Duodenal mucosa (tissue), 2 donors: Measurements from ENCODE around the gene SLC4A11.

Source experiments
- H3K27ac ChIP-seq: one replicate; pipeline ENCODE4 v1.7.0; 2013; ENCODE audit warnings: low read depth, low read length
- H3K27me3 ChIP-seq, 2 donors: one replicate each; pipeline ENCODE4 v1.7.0; 2013; ENCODE audit warnings: low read length in 2 of 2, control low read depth in 1 of 2; ENCODE audit not compliant: insufficient read depth in 2 of 2, control insufficient read depth in 1 of 2
- H3K36me3 ChIP-seq, 2 donors: one replicate each; pipeline ENCODE4 v1.7.0; 2013; ENCODE audit warnings: low read length in 2 of 2, control low read depth in 1 of 2; ENCODE audit not compliant: insufficient read depth in 2 of 2, control insufficient read depth in 1 of 2
- H3K4me1 ChIP-seq, 2 donors: one replicate each; pipeline ENCODE4 v1.7.0; 2013; ENCODE audit warnings: low read length in 2 of 2, control low read depth in 1 of 2; ENCODE audit not compliant: insufficient read depth in 2 of 2, control insufficient read depth in 1 of 2
- H3K4me3 ChIP-seq, 2 donors: one replicate each; pipeline ENCODE4 v1.7.0; 2013; ENCODE audit warnings: low read length in 2 of 2, low read depth in 1 of 2
- H3K9ac ChIP-seq, 2 donors: one replicate each; pipeline ENCODE4 v1.7.0; 2013; ENCODE audit warnings: low read length in 2 of 2, low read depth in 1 of 2
- H3K9me3 ChIP-seq, 2 donors: one replicate each; pipeline ENCODE4 v1.7.0; 2013; ENCODE audit warnings: low read length in 2 of 2, control low read depth in 1 of 2; ENCODE audit not compliant: control insufficient read depth in 1 of 2

Gene SLC4A11

DNA sequence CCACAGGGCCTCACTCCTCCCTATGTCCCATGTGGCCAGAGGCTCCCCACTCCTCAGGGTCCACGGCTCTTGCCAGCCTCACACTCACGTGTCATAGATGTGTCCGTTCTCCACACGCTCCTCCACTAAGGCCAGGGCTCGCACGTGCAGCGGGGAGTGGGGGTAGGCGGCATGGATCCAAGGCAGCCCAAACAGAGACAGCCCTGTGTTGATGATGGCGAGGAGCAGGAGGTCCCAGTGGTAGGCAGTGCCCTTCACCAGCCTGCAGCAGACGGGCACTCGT, 10.3 kb downstream of the SLC4A11 start:
- peaks cover 7 to 8% of the 10 kb centered on the region in 2 donors for H3K4me1 ChIP-seq
- no peak overlapping the region for H3K9ac ChIP-seq
- H3K9me3 ChIP-seq: no peaks in the 10 kb centered on the region
- H3K4me3 ChIP-seq: no peak overlapping the region
- H3K27me3 ChIP-seq: no peaks in the 10 kb centered on the region
- H3K36me3 ChIP-seq: peaks cover 0 to 3% of the 10 kb centered on the region in 2 donors
- no peak overlapping the region for H3K27ac ChIP-seq

DNA sequence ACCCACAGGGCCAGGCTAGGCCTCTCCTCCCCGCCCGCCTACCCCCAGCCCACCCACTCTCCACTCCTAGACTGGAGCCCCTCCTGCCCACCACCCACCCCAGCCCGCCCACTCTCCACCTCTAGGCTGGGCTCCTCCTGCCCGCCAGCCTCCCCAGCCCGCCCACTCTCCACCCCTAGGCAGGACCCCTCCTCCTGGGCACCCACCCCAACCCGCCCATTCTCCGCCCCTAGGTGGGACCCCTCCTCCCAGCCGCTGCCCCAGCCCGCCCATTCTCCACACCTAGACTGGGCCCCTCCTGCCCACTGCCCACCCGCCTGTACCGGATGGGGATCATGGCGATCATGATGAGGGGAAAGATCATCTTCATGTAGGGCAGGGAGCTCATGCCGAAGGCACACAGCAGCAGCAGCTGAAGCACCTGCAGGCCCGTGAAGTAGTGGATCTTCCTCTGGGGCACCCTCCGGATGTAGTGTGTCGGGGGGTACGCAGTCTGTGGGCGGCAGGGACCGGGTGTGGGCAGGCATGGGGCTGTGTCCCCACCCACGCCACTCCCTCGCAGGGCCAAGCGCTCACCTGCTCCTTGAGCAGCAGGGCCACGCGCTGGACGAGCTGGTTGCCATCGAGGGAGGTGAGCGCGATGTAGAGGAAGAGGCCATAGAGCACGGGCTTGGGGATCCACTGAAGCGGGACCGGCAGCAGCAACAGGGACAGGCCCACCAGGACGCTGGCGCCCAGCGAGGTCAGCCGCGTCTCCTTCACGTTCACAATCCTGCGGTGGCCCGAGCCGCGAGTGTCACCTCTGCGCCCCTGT, 10.8 kb downstream of the SLC4A11 start:
- no peaks in the 10 kb centered on the region for H3K27me3 ChIP-seq
- no peak overlapping the region for H3K9ac ChIP-seq
- H3K36me3 ChIP-seq: peaks cover 0 to 9% of the 10 kb centered on the region in 2 donors
- no peak overlapping the region for H3K27ac ChIP-seq
- H3K9me3 ChIP-seq: no peaks in the 10 kb centered on the region
- no peak overlapping the region for H3K4me3 ChIP-seq
- H3K4me1 ChIP-seq: peaks cover 7 to 8% of the 10 kb centered on the region in 2 donors

DNA sequence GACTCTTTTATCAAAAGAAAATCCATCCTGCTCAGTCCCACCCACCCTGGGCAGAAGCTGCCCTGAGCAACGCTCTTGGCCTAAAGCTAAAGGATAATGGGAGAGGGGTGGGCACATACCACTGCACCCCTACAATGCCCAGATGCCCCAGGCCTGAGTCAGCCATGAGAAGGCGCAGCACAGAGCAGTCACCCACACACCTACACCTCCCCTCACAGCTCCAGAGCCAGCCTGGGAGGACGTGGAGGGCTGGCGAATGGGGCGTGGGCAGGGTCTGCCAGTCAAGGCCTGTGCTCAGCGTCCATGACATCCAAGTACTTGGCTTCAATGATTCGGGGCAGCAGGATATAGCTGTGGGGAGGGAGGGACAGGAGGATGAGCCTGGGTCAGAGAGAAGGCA, 11.5 kb downstream of the SLC4A11 start:
- Histone ChIP-seq H3K27ac (no peak overlapping the region), H3K9ac (no peak overlapping the region), H3K27me3 (no peaks in the 10 kb centered on the region), H3K9me3 (no peaks in the 10 kb centered on the region), H3K4me1 (peaks cover 7 to 8% of the 10 kb centered on the region in 2 donors), H3K4me3 (no peak overlapping the region), H3K36me3 (peaks cover 2 to 15% of the 10 kb centered on the region in 2 donors)

DNA sequence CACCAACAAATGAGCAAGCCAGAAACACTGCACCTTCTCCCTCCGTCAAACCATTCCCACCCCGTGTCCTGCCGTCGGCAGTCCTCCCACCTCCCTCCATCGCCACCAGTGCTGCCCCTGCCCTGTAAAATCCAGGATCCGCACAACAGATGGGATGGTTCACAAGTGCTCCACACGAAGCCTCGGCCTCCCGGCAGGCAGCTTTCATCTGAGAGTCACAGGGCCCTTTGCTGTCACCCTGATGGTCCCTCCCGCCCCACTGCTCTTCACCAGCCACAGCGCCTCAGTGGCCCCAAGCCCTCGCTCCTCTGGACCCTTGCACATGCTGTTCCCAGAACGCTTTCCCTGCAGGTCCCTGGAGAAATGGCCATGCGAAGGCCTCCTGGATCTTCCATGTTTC, 12.1 kb downstream of the SLC4A11 start:
- H3K27ac ChIP-seq: no peak overlapping the region
- no peak overlapping the region for H3K9ac ChIP-seq
- no peaks in the 10 kb centered on the region for H3K27me3 ChIP-seq
- H3K4me1 ChIP-seq: peaks cover 7 to 8% of the 10 kb centered on the region in 2 donors
- H3K36me3 ChIP-seq: peaks cover 5 to 18% of the 10 kb centered on the region in 2 donors
- no peaks in the 10 kb centered on the region for H3K9me3 ChIP-seq
- no peak overlapping the region for H3K4me3 ChIP-seq

DNA sequence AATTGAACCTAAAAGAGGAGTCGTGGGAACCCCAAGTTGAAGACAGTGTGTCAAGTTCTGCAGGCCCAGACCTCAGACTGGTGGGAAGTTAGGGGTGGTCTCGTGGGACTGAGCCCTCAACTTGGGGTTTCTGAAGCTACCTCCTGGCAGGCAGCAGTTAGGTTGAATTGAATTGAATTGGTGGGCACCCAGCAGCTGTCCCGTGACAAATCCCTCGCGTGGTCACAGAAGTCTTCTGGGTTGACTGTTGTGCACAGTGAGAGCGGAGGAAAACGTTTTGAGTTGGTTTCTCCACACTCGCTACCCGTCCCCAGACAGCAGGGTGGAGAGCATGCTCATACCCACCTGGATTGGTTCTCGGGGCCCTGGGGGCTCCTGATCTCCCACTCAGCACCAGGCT, 12.9 kb downstream of the SLC4A11 start:
- H3K36me3 ChIP-seq: peaks cover 5 to 26% of the 10 kb centered on the region in 2 donors
- no peaks in the 10 kb centered on the region for H3K27me3 ChIP-seq
- no peak overlapping the region for H3K9ac ChIP-seq
- no peaks in the 10 kb centered on the region for H3K9me3 ChIP-seq
- no peak overlapping the region for H3K4me3 ChIP-seq
- H3K4me1 ChIP-seq: peaks cover 7 to 8% of the 10 kb centered on the region in 2 donors
- no peak overlapping the region for H3K27ac ChIP-seq

DNA sequence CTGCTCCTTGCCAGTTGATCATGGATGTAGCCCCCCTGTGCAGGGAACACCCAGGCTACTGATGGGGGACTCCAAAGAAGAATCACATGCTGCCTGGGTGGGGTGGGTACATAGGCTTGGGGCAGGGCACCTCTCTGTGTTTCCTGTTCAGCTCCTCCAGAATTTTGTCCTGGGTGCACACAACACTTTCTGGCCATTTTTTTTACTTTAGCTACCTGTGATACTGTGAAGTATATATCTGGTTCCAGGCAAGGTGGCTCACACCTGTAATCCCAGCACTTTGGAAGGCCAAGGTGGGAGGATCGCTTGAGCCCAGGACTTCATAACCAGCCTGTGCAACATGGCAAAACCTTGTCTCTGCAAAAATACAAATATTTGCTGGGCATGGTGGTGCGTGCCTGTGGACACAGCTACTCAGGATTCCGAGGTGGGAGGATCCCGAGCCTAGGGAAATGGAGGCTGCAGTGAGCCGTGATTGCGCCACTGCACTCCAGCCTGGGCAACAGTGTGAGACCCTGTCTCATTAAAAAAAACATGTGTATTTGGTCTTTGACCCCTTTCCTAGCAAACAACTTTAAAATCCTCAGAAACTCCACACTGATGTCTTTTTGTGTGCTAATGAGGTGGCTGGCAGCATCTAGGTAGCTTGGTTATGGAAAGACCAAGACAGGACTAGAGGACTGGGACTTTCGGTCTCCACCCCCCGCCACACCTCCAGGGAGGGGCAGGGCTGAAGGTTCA, 14.1 kb downstream of the SLC4A11 start:
- no peaks in the 10 kb centered on the region for H3K9me3 ChIP-seq
- H3K27me3 ChIP-seq: no peaks in the 10 kb centered on the region
- H3K4me3 ChIP-seq: no peak overlapping the region
- peaks cover 5 to 30% of the 10 kb centered on the region in 2 donors for H3K36me3 ChIP-seq
- H3K4me1 ChIP-seq: peaks cover 7 to 8% of the 10 kb centered on the region in 2 donors
- H3K9ac ChIP-seq: no peak overlapping the region
- H3K27ac ChIP-seq: no peak overlapping the region

DNA sequence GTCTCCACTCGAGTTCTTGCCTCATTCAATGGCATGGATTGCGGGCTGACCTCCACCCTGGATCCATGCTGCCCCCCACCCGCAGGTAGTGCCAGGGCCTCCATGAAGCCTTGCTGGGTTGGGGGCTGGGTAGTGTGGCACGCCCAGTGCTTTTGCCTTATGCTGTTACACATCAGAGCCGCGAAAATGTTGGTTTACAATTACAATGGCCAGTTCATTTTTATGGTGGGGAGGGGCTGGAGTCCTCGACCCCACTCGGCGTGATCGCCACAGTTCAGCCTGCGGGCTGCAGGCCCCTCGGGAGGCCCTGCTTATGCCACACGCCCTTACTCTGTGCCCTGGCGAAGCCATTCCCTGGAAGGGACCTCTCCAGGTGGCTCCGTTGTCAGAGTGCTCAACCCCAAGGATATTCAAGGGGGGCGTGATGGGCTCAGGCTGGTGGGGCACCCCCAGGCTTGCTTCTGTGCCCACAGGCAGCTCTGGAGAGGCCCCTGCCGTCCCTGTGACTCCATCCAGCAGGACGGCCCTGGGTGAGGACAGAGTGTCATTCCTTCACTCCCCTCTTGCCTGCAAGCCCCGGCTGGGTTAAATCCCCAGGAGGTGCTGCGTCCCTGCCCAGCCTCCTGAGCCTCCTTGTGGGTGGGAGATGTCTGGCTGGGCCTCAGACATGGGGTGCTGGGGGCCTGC, 14.9 kb downstream of the SLC4A11 start:
- no peak overlapping the region for H3K4me3 ChIP-seq
- peaks cover 7 to 8% of the 10 kb centered on the region in 2 donors for H3K4me1 ChIP-seq
- H3K36me3 ChIP-seq: peaks cover 5 to 30% of the 10 kb centered on the region in 2 donors
- no peaks in the 10 kb centered on the region for H3K9me3 ChIP-seq
- no peaks in the 10 kb centered on the region for H3K27me3 ChIP-seq
- no peak overlapping the region for H3K9ac ChIP-seq
- no peak overlapping the region for H3K27ac ChIP-seq

DNA sequence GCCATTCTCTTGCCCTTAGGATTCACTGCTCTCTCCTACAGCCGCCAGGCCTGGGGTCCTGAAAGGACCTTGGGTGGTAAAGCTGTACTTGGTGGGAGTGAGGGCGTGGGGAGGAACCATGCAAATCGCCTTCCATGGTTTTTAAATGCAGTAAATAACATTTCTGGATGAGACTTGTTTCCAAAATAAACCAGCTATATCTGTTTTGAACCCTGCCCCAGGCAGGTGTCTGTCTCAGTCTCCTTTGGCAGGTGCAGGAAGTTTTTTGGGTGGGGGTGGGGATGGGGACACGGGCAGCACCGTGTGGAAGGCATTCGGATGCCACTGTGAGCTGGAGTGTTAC, 15.4 kb downstream of the SLC4A11 start:
- H3K27ac ChIP-seq: no peak overlapping the region
- peaks cover 8 to 9% of the 10 kb centered on the region in 2 donors for H3K4me1 ChIP-seq
- no peaks in the 10 kb centered on the region for H3K27me3 ChIP-seq
- H3K9me3 ChIP-seq: no peaks in the 10 kb centered on the region
- no peak overlapping the region for H3K9ac ChIP-seq
- H3K4me3 ChIP-seq: no peak overlapping the region
- peaks cover 5 to 30% of the 10 kb centered on the region in 2 donors for H3K36me3 ChIP-seq

DNA sequence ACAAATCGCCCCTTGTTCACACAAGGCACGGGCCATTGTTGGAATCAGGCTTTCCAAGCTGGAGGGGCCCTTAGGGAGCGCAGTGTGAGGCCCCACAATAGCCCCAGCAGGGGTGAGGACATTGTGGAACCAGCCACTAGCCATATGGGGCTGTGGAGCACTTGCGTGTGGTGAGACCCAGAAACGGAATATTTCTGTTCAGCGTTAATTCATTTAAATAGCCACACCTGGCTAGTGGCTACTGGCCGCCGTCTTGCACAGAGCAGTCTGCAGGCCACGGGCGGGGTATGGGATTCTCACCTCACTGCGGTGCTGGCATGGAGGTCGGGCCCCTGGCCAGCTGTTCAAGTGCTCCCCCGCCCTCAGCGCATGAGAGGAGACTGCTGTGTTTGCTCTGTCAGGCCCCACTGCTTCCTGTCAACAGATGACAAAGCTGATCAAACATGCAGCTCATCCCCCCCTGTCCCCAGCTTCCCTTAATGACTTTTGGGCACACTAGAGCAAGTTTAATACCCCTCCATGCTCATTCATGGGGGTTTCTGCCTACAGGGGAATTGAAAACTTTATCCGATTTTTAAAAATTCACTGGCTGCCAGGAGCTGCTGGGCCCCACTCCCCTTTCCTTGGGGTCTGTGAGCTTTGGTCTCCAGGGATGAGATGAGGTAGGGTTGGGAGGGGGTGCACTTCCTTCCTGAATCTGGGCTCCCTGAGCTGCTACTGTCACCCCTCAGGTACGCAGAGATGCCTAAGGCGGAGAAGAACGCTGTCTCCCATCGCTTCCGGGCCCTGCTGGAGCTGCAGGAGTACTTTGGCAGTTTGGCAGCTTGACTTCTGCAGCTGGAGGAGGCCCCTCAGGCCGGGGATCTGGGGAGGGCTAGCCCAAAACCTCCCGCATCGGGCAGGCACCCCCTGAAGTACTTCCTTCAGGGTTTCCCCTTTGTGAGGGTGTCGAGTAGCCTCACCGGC, 16.1 kb downstream of the SLC4A11 start:
- no peaks in the 10 kb centered on the region for H3K27me3 ChIP-seq
- no peak overlapping the region for H3K9ac ChIP-seq
- no peak overlapping the region for H3K4me3 ChIP-seq
- H3K9me3 ChIP-seq: no peaks in the 10 kb centered on the region
- peaks cover 8 to 14% of the 10 kb centered on the region in 2 donors for H3K4me1 ChIP-seq
- peaks cover 5 to 30% of the 10 kb centered on the region in 2 donors for H3K36me3 ChIP-seq
- H3K27ac ChIP-seq: no peak overlapping the region
